ENCODE results near the gene HDAC4. TPM values are rescaled to one million over a fixed set of nuclear protein-coding genes. Genes with fewer than 3 reads are reported as not detected.

The HDAC4 gene
- total and polyA plus RNA-seq, 10 of the 15 experiments (the other 5 are each of a cell fraction or from before 2014, with no cell fraction given): 0.22 to 15.7 (median 4.8) TPM

- TF ChIP-seq ETV6 (conservative IDR thresholded peaks at IDR 0.05 in 1 of 2, IDR thresholded peaks at IDR 0.05 in 1 of 2; ENCODE audit: borderline replicate concordance in 1 of 2, low read depth in 1 of 2): no peak
- no peak for TF ChIP-seq FOS (IDR thresholded peaks at IDR 0.05; ENCODE audit: borderline replicate concordance, extremely low read depth, insufficient read length)
- no peak for TF ChIP-seq HSF1 (IDR thresholded peaks at IDR 0.05; ENCODE audit: low read depth, low read length)
- no peak for TF ChIP-seq SMC3 (IDR thresholded peaks at IDR 0.05; ENCODE audit: borderline replicate concordance, low read length)
Measured at GRCh38 chr2:239127513-239127912, 273.3 kb downstream of the HDAC4 start (continued).

GRCh38 chr2:239125726-239126675 is 274.8 kb downstream of the HDAC4 start:
- no peaks in the 10 kb centered on the region; a peak in 1 of 4 replicates for H3K36me3 ChIP-seq (ENCODE audit: control insufficient read depth in 2 of 2, insufficient read depth in 2 of 2, low read length in 1 of 2)
- TF ChIP-seq POLR2AphosphoS5 (IDR thresholded peaks at IDR 0.05; ENCODE audit: low read length) (no peak), STAT3 (IDR thresholded peaks at IDR 0.05; ENCODE audit: low read depth, low read length) (no peak), IRF5 (IDR thresholded peaks at IDR 0.05; ENCODE audit: borderline replicate concordance) (no peak), GABPA (IDR thresholded peaks at IDR 0.05; ENCODE audit: low read depth) (no peak), FOXK2 (IDR thresholded peaks at IDR 0.05) (no peak), SIN3A (IDR thresholded peaks at IDR 0.05; ENCODE audit: low read depth, low read length) (no peak), CEBPZ (IDR thresholded peaks at IDR 0.05; ENCODE audit: low read depth, low read length) (no peak), SUPT20H (IDR thresholded peaks at IDR 0.05; ENCODE audit: borderline replicate concordance, control insufficient read depth, low read depth, low read length) (no peak), ZNF24 (IDR thresholded peaks at IDR 0.05) (no peak), CEBPB (IDR thresholded peaks at IDR 0.05; ENCODE audit: borderline replicate concordance in 1 of 2, low read depth in 2 of 2, low read length in 2 of 2) (no peak), POLR2A (IDR thresholded peaks at IDR 0.05; ENCODE audit: low read depth, low read length) (no peak), WRNIP1 (IDR thresholded peaks at IDR 0.05; ENCODE audit: borderline replicate concordance, low read depth, low read length) (no peak)

More at GRCh38 chr2:239125726-239126675, 274.8 kb downstream of the HDAC4 start:
- Histone ChIP-seq H3K27ac (ENCODE audit: control insufficient read depth, insufficient read depth) (no peak overlapping the region), H3K9me3 (replicated peaks; ENCODE audit: control insufficient read depth, insufficient read depth, low read length) (no peaks in the 10 kb centered on the region), H2AFZ (ENCODE audit: control insufficient read depth, low read depth, low read length) (no peak overlapping the region), H3K79me2 (ENCODE audit: control insufficient read depth, insufficient read depth, low read length) (no peaks in the 10 kb centered on the region), H3K27me3 (replicated peaks in 1 of 2; ENCODE audit: control insufficient read depth in 2 of 2, insufficient read depth in 2 of 2, low read length in 1 of 2) (no peaks in the 10 kb centered on the region), H4K20me1 (ENCODE audit: control insufficient read depth, insufficient read depth) (no peaks in the 10 kb centered on the region), H3K4me3 (no peak overlapping the region), H3K4me2 (ENCODE audit: control insufficient read depth, insufficient read depth) (no peak overlapping the region), H3K4me1 (ENCODE audit: control insufficient read depth, insufficient read depth, low read length) (no peaks in the 10 kb centered on the region), H3K9ac (ENCODE audit: control insufficient read depth, insufficient read depth, low read length) (no peak overlapping the region)
- BruUV-seq (replicated peaks): no TSS peak
- ATAC-seq (no peak), FAIRE-seq (no peak), DNase-seq (ENCODE audit: low read depth, low spot score) (no peak)
- intact Hi-C loops (cut with micrococcal nuclease; ENCODE audit: unreplicated experiment): no loop called here
- 87% methylated on average over 27 of the region's 27 CpGs for WGBS (ENCODE audit: insufficient coverage, insufficient replicate concordance, low lambda C conversion rate, missing lambda C conversion rate)
- ChIA-PET SMC1A (ENCODE audit: uncharacterized antibody, unreplicated experiment) (no interaction called here), CTCF (no interaction called here), POLR2A (no interaction called here), RAD21 (ENCODE audit: unreplicated experiment) (no interaction called here)
- in situ Hi-C loops (cut with MboI): no loop called here

All from GM12878 (cell line).